H9 (cell line): ENCODE results near the gene PSMA6. TPM values are rescaled to one million over a fixed set of nuclear protein-coding genes. Genes with fewer than 3 reads are reported as not detected.

ENCODE experiments used
- DNase-seq: peaks from one replicate; pipeline ENCODE4 v3.0.0-alpha.2; 2017
- H2AFZ ChIP-seq: one replicate; pipeline ENCODE4 v1.6.1; 2013; ENCODE audit warnings: mild to moderate bottlenecking, low read length, control low read depth, moderate library complexity
- H2AK5ac ChIP-seq: 2 replicates; pipeline ENCODE4 v1.6.1; 2013; ENCODE audit warnings: low read length, control low read depth, mixed read lengths; ENCODE audit not compliant: insufficient read length
- H2BK120ac ChIP-seq: one replicate; pipeline ENCODE4 v1.6.1; 2013; ENCODE audit warnings: low read depth, mild to moderate bottlenecking, low read length, control low read depth, inconsistent platforms; ENCODE audit not compliant: poor library complexity, severe bottlenecking
- H2BK12ac ChIP-seq: 2 replicates; pipeline ENCODE4 v1.6.1; 2013; ENCODE audit warnings: low read length, control low read depth, mixed read lengths, low read depth; ENCODE audit not compliant: insufficient read length
- H2BK15ac ChIP-seq: 2 replicates; pipeline ENCODE4 v1.6.1; 2013; ENCODE audit warnings: low read depth, low read length, control low read depth
- H2BK20ac ChIP-seq: one replicate; pipeline ENCODE4 v1.6.1; 2013; ENCODE audit warnings: low read depth, mild to moderate bottlenecking, low read length, control low read depth, inconsistent platforms; ENCODE audit not compliant: poor library complexity, severe bottlenecking
- H2BK5ac ChIP-seq: 2 replicates; pipeline ENCODE4 v1.6.1; 2013; ENCODE audit warnings: low read length, control low read depth, mixed read lengths; ENCODE audit not compliant: insufficient read length
- H3K14ac ChIP-seq: 2 replicates; pipeline ENCODE4 v1.6.1; 2013; ENCODE audit warnings: low read length, control low read depth; ENCODE audit not compliant: insufficient read depth
- H3K18ac ChIP-seq: 2 replicates; pipeline ENCODE4 v1.6.1; 2013; ENCODE audit warnings: low read depth, mild to moderate bottlenecking, mixed read lengths, low read length, control low read depth; ENCODE audit not compliant: insufficient read length
- H3K23ac ChIP-seq: 2 replicates; pipeline ENCODE4 v1.6.1; 2013; ENCODE audit warnings: low read length, control low read depth, mixed read lengths, low read depth; ENCODE audit not compliant: insufficient read length
- H3K23me2 ChIP-seq: 2 replicates; pipeline ENCODE4 v1.6.1; 2013; ENCODE audit warnings: low read depth, mild to moderate bottlenecking, mixed read lengths, low read length, control low read depth; ENCODE audit not compliant: insufficient read length, poor library complexity, severe bottlenecking
- H3K27ac ChIP-seq: 2 replicates; pipeline ENCODE4 v1.5.1; 2013; ENCODE audit warnings: low read length, control low read depth, mixed read lengths, low read depth; ENCODE audit not compliant: insufficient read length
- H3K27me3 ChIP-seq: 2 replicates; pipeline ENCODE4 v1.6.1; 2013; ENCODE audit warnings: low read length, control low read depth, inconsistent platforms; ENCODE audit not compliant: insufficient read depth
- H3K4ac ChIP-seq: 2 replicates; pipeline ENCODE4 v1.6.1; 2013; ENCODE audit warnings: low read depth, mild to moderate bottlenecking, control low read depth, inconsistent platforms, low read length, moderate library complexity
- H3K4me1 ChIP-seq: 2 replicates; pipeline ENCODE4 v1.6.1; 2013; ENCODE audit warnings: low read length, control low read depth, inconsistent platforms; ENCODE audit not compliant: insufficient read depth
- H3K4me2 ChIP-seq: 2 replicates; pipeline ENCODE4 v1.6.1; 2013; ENCODE audit warnings: low read length, control low read depth, mixed read lengths; ENCODE audit not compliant: insufficient read length, insufficient read depth
- H3K56ac ChIP-seq: 2 replicates; pipeline ENCODE4 v1.6.1; 2013; ENCODE audit warnings: low read depth, mild to moderate bottlenecking, mixed read lengths, low read length, control low read depth; ENCODE audit not compliant: insufficient read length
- H3K79me1 ChIP-seq: 2 replicates; pipeline ENCODE4 v1.6.1; 2013; ENCODE audit warnings: low read depth, mild to moderate bottlenecking, moderate library complexity, low read length, control low read depth, inconsistent platforms; ENCODE audit not compliant: insufficient read depth, poor library complexity, severe bottlenecking
- H3K79me2 ChIP-seq: 2 replicates; pipeline ENCODE4 v1.6.1; 2013; ENCODE audit warnings: low read length, control low read depth, inconsistent platforms; ENCODE audit not compliant: insufficient read depth
- H3K9ac ChIP-seq: 2 replicates; pipeline ENCODE4 v1.6.1; 2013; ENCODE audit warnings: low read length, control low read depth, mixed read lengths; ENCODE audit not compliant: insufficient read length; ENCODE audit errors: extremely low read depth
- H3K9me3 ChIP-seq: one replicate; pipeline ENCODE4 v1.6.1; 2013; ENCODE audit warnings: low read depth, low read length, inconsistent platforms; ENCODE audit not compliant: control insufficient read depth
- H3T11ph ChIP-seq: one replicate; pipeline ENCODE4 v1.6.1; 2013; ENCODE audit warnings: mild to moderate bottlenecking, low read length, control low read depth, inconsistent platforms
- H4K20me1 ChIP-seq: one replicate; pipeline ENCODE4 v1.6.1; 2013; ENCODE audit not compliant: control insufficient read depth, insufficient read length, insufficient read depth
- H4K5ac ChIP-seq: 2 replicates; pipeline ENCODE4 v1.6.1; 2013; ENCODE audit warnings: low read depth, mild to moderate bottlenecking, mixed read lengths, low read length, control low read depth; ENCODE audit not compliant: insufficient read length
- H4K8ac ChIP-seq: replicated peaks from 2 replicates; pipeline ENCODE4 v1.6.1; 2013; ENCODE audit warnings: low read length, control low read depth, mixed read lengths, low read depth; ENCODE audit not compliant: insufficient read length
- H4K91ac ChIP-seq: 2 replicates; pipeline ENCODE4 v1.6.1; 2013; ENCODE audit warnings: low read depth, mild to moderate bottlenecking, moderate library complexity, mixed read lengths, low read length, control low read depth; ENCODE audit not compliant: insufficient read length
- H3K27ac Mint-ChIP-seq, 3 experiments: 2 replicates in 2 of 3; 3 replicates in 1 of 3; pipeline ENCODE4 v1.8.0; 2020 to 2021; ENCODE audit warnings: mixed read lengths in 3 of 3, mild to moderate bottlenecking in 1 of 3, moderate library complexity in 1 of 3
- H3K27me3 Mint-ChIP-seq: 2 replicates; pipeline ENCODE4 v1.8.0; 2021; ENCODE audit warnings: low read depth, mild to moderate bottlenecking, moderate library complexity, mixed read lengths
- H3K36me3 Mint-ChIP-seq, 3 experiments: 2 replicates in 2 of 3; 3 replicates in 1 of 3; pipeline ENCODE4 v1.8.0; 2020 to 2021; ENCODE audit warnings: low read depth in 3 of 3, mixed read lengths in 3 of 3; ENCODE audit not compliant: insufficient read depth in 1 of 3
- H3K4me1 Mint-ChIP-seq, 2 experiments: 2 replicates each; pipeline ENCODE4 v1.8.0; 2020; ENCODE audit warnings: mixed read lengths in 2 of 2
- H3K4me3 Mint-ChIP-seq, 2 experiments: 2 replicates in 1 of 2; 3 replicates in 1 of 2; pipeline ENCODE4 v1.8.0; 2020 to 2021; ENCODE audit warnings: mild to moderate bottlenecking in 2 of 2, mixed read lengths in 2 of 2, moderate library complexity in 1 of 2
- H3K9me3 Mint-ChIP-seq, 2 experiments: 2 replicates in 1 of 2; 3 replicates in 1 of 2; pipeline ENCODE4 v1.8.0; 2020; ENCODE audit warnings: mild to moderate bottlenecking in 2 of 2, mixed read lengths in 2 of 2, moderate library complexity in 1 of 2
- CTCF ChIP-seq: fragments of 200-600 bp; sonication (generic); conservative IDR thresholded peaks from 3 replicates; pipeline ENCODE4 v1.8.0; 2021; ENCODE audit warnings: antibody characterized with exemption, mild to moderate bottlenecking
- WGBS: extraction: QIAGEN DNeasy Blood & Tissue Kit; methylation state at CpG from one replicate; pipeline ENCODE4 v1.1.7; 2013; ENCODE audit warnings: missing lambda C conversion rate, low lambda C conversion rate, mixed read lengths; ENCODE audit not compliant: insufficient read length; ENCODE audit errors: extremely low coverage; 5-methylcytosine and 5-hydroxymethylcytosine counted together
- total RNA-seq: library from RNA; stranded (reverse); gene quantifications from 2 replicates; pipeline ENCODE4 v1.2.1, GENCODE V29; 2021

Gene PSMA6
- total RNA-seq, 1 experiment from 2014 or later: 255 TPM

- no peak for TF ChIP-seq CTCF
- Histone ChIP-seq H3K4ac (no peak overlapping the region), H2BK12ac (no peak overlapping the region), H3K79me1 (no peaks in the 10 kb centered on the region), H3K4me2 (no peak overlapping the region), H2AFZ (no peak overlapping the region), H3K56ac (no peak overlapping the region), H3K23ac (no peak overlapping the region), H4K20me1 (no peaks in the 10 kb centered on the region), H4K8ac (no peak overlapping the region), H3K9ac (no peak overlapping the region), H2BK5ac (no peak overlapping the region), H3K27ac (no peak overlapping the region), H3K18ac (no peak overlapping the region), H3K4me1 (no peaks in the 10 kb centered on the region), H3K79me2 (no peaks in the 10 kb centered on the region), H2AK5ac (no peak overlapping the region), H4K5ac (no peak overlapping the region), H2BK20ac (no peak overlapping the region), H3K9me3 (no peaks in the 10 kb centered on the region), H3T11ph (no peak overlapping the region), H2BK120ac (no peak overlapping the region), H2BK15ac (no peak overlapping the region), H4K91ac (no peak overlapping the region), H3K27me3 (no peaks in the 10 kb centered on the region), H3K23me2 (no peaks in the 10 kb centered on the region), H3K14ac (no peak overlapping the region)
- H3K4me1 Mint-ChIP-seq: 0 out of 4 replicates have a peak, but pooled peaks cover 2 to 3% of the 10 kb centered on the region in 2 experiments
- H3K4me3 Mint-ChIP-seq: no peak overlapping the region
- no peaks in the 10 kb centered on the region for H3K9me3 Mint-ChIP-seq
- no peaks in the 10 kb centered on the region for H3K27me3 Mint-ChIP-seq
- no CpG with 5 or more reads among the region's 8 CpGs for WGBS
- H3K27ac Mint-ChIP-seq: no peak overlapping the region
- no peak for DNase-seq
- no peaks in the 10 kb centered on the region for H3K36me3 Mint-ChIP-seq
These were observed 68.9 kb downstream of the PSMA6 start for GRCh38 chr14:35361141-35361480.
